PC-3 (cell line): ENCODE measurements around the gene CPHXL. TPM values are rescaled to one million over a fixed set of nuclear protein-coding genes. Genes with fewer than 3 reads are reported as not detected.

ENCODE experiments used
- ATAC-seq: fragments of 200-7000 bp; cut with Tn5 transposase; 2 replicates; pipeline ENCODE4 v1.9.1; 2020; ENCODE audit warnings: mild to moderate bottlenecking, moderate library complexity
- BruUV-seq: library from RNA; stranded (reverse); fragments of 400-500 nt; replicated peaks from 2 replicates; lab custom pipeline; 2021; lab: Mats Ljungman, UMichigan
- CTCF ChIA-PET: fragments of 300-600 bp; sonication (Branson Sonifier 250); formaldehyde crosslinking; loops from one replicate; lab custom pipeline; 2022; ENCODE audit warnings: antibody characterized with exemption; lab: Charles Lee
- POLR2A ChIA-PET: fragments of 300-600 bp; sonication (Branson Sonifier 250); formaldehyde crosslinking; loops from one replicate; lab custom pipeline; 2022; ENCODE audit warnings: antibody characterized with exemption; ENCODE audit not compliant: unreplicated experiment; lab: Charles Lee
- DNase-seq: peaks from one replicate; pipeline ENCODE4 v3.0.0-alpha.2; 2015
- H2AFZ ChIP-seq: fragments of 300-600 bp; sonication (generic); 2 replicates; pipeline ENCODE4 v1.6.0; 2016; ENCODE audit warnings: antibody characterized with exemption, low read length
- H3F3A ChIP-seq: fragments of 300-600 bp; sonication (generic); one replicate; pipeline ENCODE4 v1.6.0; 2017; ENCODE audit warnings: antibody characterized with exemption, low read length, control low read depth, mild to moderate bottlenecking; ENCODE audit not compliant: unreplicated experiment
- H3K27ac ChIP-seq: fragments of 300-600 bp; sonication (generic); 2 replicates; pipeline ENCODE4 v1.5.1; 2016; ENCODE audit warnings: mild to moderate bottlenecking, low read length
- H3K27me3 ChIP-seq: fragments of 300-600 bp; sonication (generic); 2 replicates; pipeline ENCODE4 v1.6.1; 2016; ENCODE audit warnings: low read length, mixed read lengths
- H3K36me3 ChIP-seq: fragments of 300-600 bp; sonication (generic); 2 replicates; pipeline ENCODE4 v1.6.1; 2016; ENCODE audit warnings: low read depth, mixed run types, low read length, mixed read lengths
- H3K4me1 ChIP-seq: fragments of 300-600 bp; sonication (generic); 2 replicates; pipeline ENCODE4 v1.5.1; 2016; ENCODE audit warnings: low read length; ENCODE audit not compliant: insufficient read depth
- H3K4me2 ChIP-seq: fragments of 300-600 bp; sonication (generic); 2 replicates; pipeline ENCODE4 v1.6.0; 2016; ENCODE audit warnings: low read length
- H3K4me3 ChIP-seq: fragments of 300-600 bp; sonication (generic); 2 replicates; pipeline ENCODE4 v1.5.1; 2016; ENCODE audit warnings: mild to moderate bottlenecking, low read length, mixed read lengths
- H3K79me2 ChIP-seq: fragments of 300-600 bp; sonication (generic); 2 replicates; pipeline ENCODE4 v1.6.1; 2017; ENCODE audit warnings: low read length, mixed read lengths
- H3K9ac ChIP-seq: fragments of 300-600 bp; sonication (generic); 2 replicates; pipeline ENCODE4 v1.6.0; 2016; ENCODE audit warnings: mild to moderate bottlenecking, low read length
- H3K9me2 ChIP-seq: fragments of 300-600 bp; sonication (generic); replicated peaks from 2 replicates; pipeline ENCODE4 v1.6.1; 2016; ENCODE audit warnings: mixed run types, low read length, mixed read lengths
- H3K9me3 ChIP-seq: fragments of 300-600 bp; sonication (generic); 2 replicates; pipeline ENCODE4 v1.6.1; 2016; ENCODE audit warnings: low read length, mixed read lengths
- H4K20me1 ChIP-seq: fragments of 300-600 bp; sonication (generic); 2 replicates; pipeline ENCODE4 v1.6.1; 2016; ENCODE audit warnings: low read length, mixed read lengths
- CTCF ChIP-seq: fragments of 300-600 bp; sonication (generic); conservative IDR thresholded peaks from 2 replicates; pipeline ENCODE4 v1.5.1; 2017; ENCODE audit warnings: antibody characterized with exemption, low read depth, mild to moderate bottlenecking, low read length
- EZH2 ChIP-seq: fragments of 300-600 bp; sonication (generic); IDR thresholded peaks from one replicate; pipeline ENCODE4 v1.6.1; 2017; ENCODE audit warnings: antibody characterized with exemption, mild to moderate bottlenecking, low read length; ENCODE audit not compliant: unreplicated experiment
- EZH2phosphoT487 ChIP-seq: fragments of 300-600 bp; sonication (generic); IDR thresholded peaks from 2 replicates; pipeline ENCODE4 v1.6.1; 2018; ENCODE audit warnings: mild to moderate bottlenecking, antibody characterized with exemption, low read length, borderline replicate concordance
- intact Hi-C: fragments of 100-400 bp; cut with micrococcal nuclease; formaldehyde crosslinking; loops from 2 replicates; pipeline ENCODE4 v1.9.0; 2023
- total RNA-seq: library from RNA; depleted of rRNA; stranded (reverse); fragments of >200 nt; gene quantifications from 2 replicates; pipeline ENCODE4 v1.2.3, GENCODE V29; 2014

CPHXL gene
- total RNA-seq, 1 experiment from 2014 or later, result not detected

- ATAC-seq (no peak), DNase-seq (no peak)
- H3K9ac ChIP-seq, result no peak overlapping the region
- no peak overlapping the region for H3K4me3 ChIP-seq
- H3K27me3 ChIP-seq, result no peaks in the 10 kb centered on the region
- H3K27ac ChIP-seq, result no peak overlapping the region
- H3F3A ChIP-seq, result no peaks in the 10 kb centered on the region
- BruUV-seq, result no TSS peak
- H3K9me3 ChIP-seq, result no peaks in the 10 kb centered on the region
- no peaks in the 10 kb centered on the region for H3K9me2 ChIP-seq
- ChIA-PET POLR2A (no interaction called here), CTCF (no interaction called here)
- no peaks in the 10 kb centered on the region for H3K36me3 ChIP-seq
- no peak for TF ChIP-seq EZH2
- no peak for TF ChIP-seq EZH2phosphoT487
- no peak for TF ChIP-seq CTCF
- H3K4me2 ChIP-seq, result no peak overlapping the region
- intact Hi-C loops, result no loop called here
- H3K79me2 ChIP-seq, result no peaks in the 10 kb centered on the region
- no peaks in the 10 kb centered on the region for H4K20me1 ChIP-seq
- H3K4me1 ChIP-seq, result no peaks in the 10 kb centered on the region
- H2AFZ ChIP-seq, result no peak overlapping the region
Observed at GRCh38 chr16:75682308-75682707, 44.0 kb downstream of the CPHXL start.

- Histone ChIP-seq H3K4me2 (no peak overlapping the region), H3K9ac (no peak overlapping the region), H3K79me2 (no peaks in the 10 kb centered on the region), H3K36me3 (no peaks in the 10 kb centered on the region), H2AFZ (no peak overlapping the region), H3K9me3 (no peaks in the 10 kb centered on the region), H3K27me3 (no peaks in the 10 kb centered on the region), H3K4me1 (no peaks in the 10 kb centered on the region), H3K27ac (no peak overlapping the region), H3K4me3 (no peak overlapping the region), H4K20me1 (no peaks in the 10 kb centered on the region), H3F3A (no peaks in the 10 kb centered on the region), H3K9me2 (no peaks in the 10 kb centered on the region)
- no peak for TF ChIP-seq CTCF
- POLR2A ChIA-PET, result no interaction called here
- BruUV-seq, result no TSS peak
- intact Hi-C loops, result no loop called here
- ATAC-seq (no peak), DNase-seq (no peak)
- CTCF ChIA-PET, result no interaction called here
Observed at GRCh38 chr16:75679366-75679765, 46.9 kb downstream of the CPHXL start.

- Histone ChIP-seq H3K9me3 (no peaks in the 10 kb centered on the region), H3K9ac (no peak within 1 kb of the TSS), H4K20me1 (no peaks in the 10 kb centered on the region), H3K27ac (no peak within 1 kb of the TSS), H3K4me1 (no peaks in the 10 kb centered on the region), H3K27me3 (no peaks in the 10 kb centered on the region), H3K4me3 (no peak within 1 kb of the TSS), H3F3A (no peaks in the 10 kb centered on the region), H2AFZ (no peak within 1 kb of the TSS), H3K9me2 (no peaks in the 10 kb centered on the region), H3K79me2 (no peaks in the 10 kb centered on the region), H3K36me3 (no peaks in the 10 kb centered on the region), H3K4me2 (no peak within 1 kb of the TSS)
- DNase-seq (no peak), ATAC-seq (no peak)
- intact Hi-C loops, result no loop called here
- POLR2A ChIA-PET, result no interaction called here
- TF ChIP-seq CTCF (no peak), EZH2 (no peak)
- BruUV-seq, result no TSS peak
- CTCF ChIA-PET, result no interaction called here
Observed at GRCh38 chr16:75676909-75677308, 49.4 kb downstream of the CPHXL start, which contains the start of gene CPHXL2. Gene CPHXL2 (minus strand): TSS chr16:75677009. CDS start chr16:75676999, 10 bp downstream.
